GM12878 (cell line): ENCODE results near the gene SFXN5. TPM values are rescaled to one million over a fixed set of nuclear protein-coding genes. Genes with fewer than 3 reads are reported as not detected.

Experiments
- ATAC-seq: fragments of 200-7000 bp; cut with Tn5 transposase; 3 replicates; pipeline ENCODE4 v1.9.1; 2020; ENCODE audit warnings: mild to moderate bottlenecking, moderate library complexity
- BruUV-seq: library from RNA; stranded (reverse); fragments of 400-500 nt; replicated peaks from 2 replicates; lab custom pipeline; 2021; lab: Mats Ljungman, UMichigan
- CTCF ChIA-PET: fragments of 300-600 bp; sonication (Branson Sonifier 250); formaldehyde crosslinking; extraction: SDS; loops from one replicate; lab custom pipeline; 2021; ENCODE audit warnings: inconsistent platforms; lab: Yijun Ruan, JAX
- POLR2A ChIA-PET: fragments of 350-600 bp; formaldehyde crosslinking; extraction: SDS; loops from one replicate; lab custom pipeline; 2021; ENCODE audit warnings: inconsistent platforms; lab: Charles Lee
- RAD21 ChIA-PET: fragments of 300-600 bp; sonication (Branson Sonifier 250); formaldehyde crosslinking; loops from one replicate; lab custom pipeline; 2023; ENCODE audit warnings: antibody characterized with exemption; ENCODE audit not compliant: unreplicated experiment; lab: Charles Lee
- SMC1A ChIA-PET: fragments of 300-600 bp; sonication (Branson Sonifier 250); formaldehyde crosslinking; loops from one replicate; lab custom pipeline; 2023; ENCODE audit not compliant: unreplicated experiment, uncharacterized antibody; lab: Charles Lee
- DNase-seq: peaks from one replicate; pipeline ENCODE4 v3.0.0-alpha.2; 2011; ENCODE audit warnings: low read depth, low spot score
- FAIRE-seq: peaks from 3 replicates; lab custom pipeline; 2011; peaks lifted over from hg19 to GRCh38; lab: Jason Lieb, UNC
- H2AFZ ChIP-seq: 2 replicates; pipeline ENCODE4 v1.6.0; 2011; ENCODE audit warnings: low read depth, low read length, control low read depth; ENCODE audit not compliant: control insufficient read depth
- H3K27ac ChIP-seq: 2 replicates; pipeline ENCODE4 v1.5.1; 2011; ENCODE audit warnings: control low read depth; ENCODE audit not compliant: control insufficient read depth, insufficient read depth
- H3K27me3 ChIP-seq, 2 experiments: replicated peaks in 1 of 2; 2 replicates each; pipeline versions ENCODE4 v1.6.0 to v1.6.1; 2011; ENCODE audit warnings: low read length in 1 of 2; ENCODE audit not compliant: control insufficient read depth in 2 of 2, insufficient read depth in 2 of 2
- H3K36me3 ChIP-seq, 2 experiments: 2 replicates each; pipeline ENCODE4 v1.5.1; 2011; ENCODE audit warnings: low read length in 1 of 2; ENCODE audit not compliant: control insufficient read depth in 2 of 2, insufficient read depth in 2 of 2
- H3K4me1 ChIP-seq: 2 replicates; pipeline ENCODE4 v1.6.1; 2011; ENCODE audit warnings: mild to moderate bottlenecking, low read length, moderate library complexity, mixed read lengths; ENCODE audit not compliant: control insufficient read depth, insufficient read depth
- H3K4me2 ChIP-seq: 2 replicates; pipeline ENCODE4 v1.6.0; 2011; ENCODE audit warnings: control low read depth; ENCODE audit not compliant: control insufficient read depth, insufficient read depth
- H3K4me3 ChIP-seq: fragments of 200-600 bp; sonication (generic); 2 replicates; pipeline ENCODE4 v1.5.1; 2016
- H3K79me2 ChIP-seq: 2 replicates; pipeline ENCODE4 v1.6.0; 2011; ENCODE audit warnings: low read length; ENCODE audit not compliant: control insufficient read depth, insufficient read depth
- H3K9ac ChIP-seq: 2 replicates; pipeline ENCODE4 v1.8.0; 2011; ENCODE audit warnings: low read length, control low read depth, mixed read lengths; ENCODE audit not compliant: control insufficient read depth, insufficient read depth
- H3K9me3 ChIP-seq: replicated peaks from 3 replicates; pipeline ENCODE4 v1.5.1; 2011; ENCODE audit warnings: mild to moderate bottlenecking, low read length; ENCODE audit not compliant: control insufficient read depth, insufficient read depth
- H4K20me1 ChIP-seq: 2 replicates; pipeline ENCODE4 v1.6.0; 2011; ENCODE audit not compliant: control insufficient read depth, insufficient read depth
- HCFC1 ChIP-seq: fragments of 150-350 bp; IDR thresholded peaks from 2 replicates; pipeline ENCODE4 v1.6.1; 2014; ENCODE audit warnings: low read length
- MLLT1 ChIP-seq: fragments of 450-650 bp; IDR thresholded peaks from 2 replicates; pipeline ENCODE4 v1.6.1; 2016; ENCODE audit warnings: mild to moderate bottlenecking
- RELA ChIP-seq: fragments of 450-650 bp; IDR thresholded peaks from 2 replicates; pipeline ENCODE4 v1.8.0; 2014; ENCODE audit warnings: borderline replicate concordance; ENCODE audit not compliant: partially characterized antibody
- RELB ChIP-seq: fragments of 450-650 bp; IDR thresholded peaks from 2 replicates; pipeline ENCODE4 v1.6.1; 2017; ENCODE audit warnings: low read depth, mild to moderate bottlenecking, moderate library complexity
- SMAD5 ChIP-seq: IDR thresholded peaks from 2 replicates; pipeline ENCODE4 v1.6.1; 2016; ENCODE audit warnings: antibody characterized with exemption, low read depth
- SRF ChIP-seq, 2 experiments: IDR thresholded peaks; 2 replicates each; pipeline ENCODE4 v1.6.1; 2011; ENCODE audit warnings: low read depth in 2 of 2, low read length in 2 of 2, mild to moderate bottlenecking in 1 of 2, moderate library complexity in 1 of 2
- USF2 ChIP-seq: IDR thresholded peaks from 2 replicates; pipeline ENCODE4 v1.6.1; 2011; ENCODE audit warnings: low read depth, low read length, improper control_type of control experiment, borderline replicate concordance
- WGBS: methylation state at CpG from one replicate; pipeline ENCODE4 v1.1.6; 2016; ENCODE audit warnings: low lambda C conversion rate; ENCODE audit not compliant: insufficient replicate concordance, insufficient coverage; ENCODE audit errors: missing lambda C conversion rate; 5-methylcytosine and 5-hydroxymethylcytosine counted together
- in situ Hi-C: fragments of 300-500 bp; cut with MboI; formaldehyde crosslinking; loops from 9 replicates; pipeline ENCODE4 v1.14.3; 2018; ENCODE audit warnings: mixed read lengths
- intact Hi-C: fragments of 100-400 bp; cut with micrococcal nuclease; formaldehyde crosslinking; loops from one replicate; pipeline ENCODE4 v1.14.2; 2022; ENCODE audit not compliant: unreplicated experiment
- polyA plus RNA-seq, 11 experiments: library from polyadenylated mRNA; depleted of rRNA in 4 of 11; unstranded in 6 of 11; stranded (reverse) in 5 of 11; fragments of >200 nt; fragmentation: Nextera tagmentation in 4 of 11; fragmentation: Illumina TruSeq in 1 of 11; extraction: Ambion mirVana in 4 of 11; extraction: Trizol in 1 of 11; gene quantifications; 1 replicate in 1 of 11; 2 replicates in 10 of 11; pipeline versions ENCODE4 v1.2.1 to v1.2.3, GENCODE V29; 2011 to 2016; ENCODE audit warnings: inconsistent platforms in 2 of 11, missing spikeins in 2 of 11, low read depth in 1 of 11
- total RNA-seq, 4 experiments: library from RNA; depleted of rRNA in 3 of 4; stranded (reverse); fragments of >200 nt in 3 of 4; fragmentation: Illumina TruSeq in 1 of 4; extraction: Trizol in 1 of 4; gene quantifications; 2 replicates each; pipeline versions ENCODE4 v1.2.1 to v1.2.3, GENCODE V29; 2013 to 2021
- TF ChIP-seq, protein P1 (sequence below): IDR thresholded peaks from 2 replicates; pipeline ENCODE4 v1.6.1; 2012; ENCODE audit warnings: mild to moderate bottlenecking, low read depth, low read length
- TF ChIP-seq, protein P2 (sequence below): IDR thresholded peaks from 2 replicates; pipeline ENCODE4 v1.6.1; 2012; ENCODE audit warnings: low read depth, low read length, improper control_type of control experiment
- TF ChIP-seq, protein P3 (sequence below): fragments of 450-650 bp; IDR thresholded peaks from 2 replicates; pipeline ENCODE4 v1.6.1; 2017; ENCODE audit warnings: borderline replicate concordance

The SFXN5 gene
- total and polyA plus RNA-seq, 10 of the 15 experiments (the other 5 are each of a cell fraction or from before 2014, with no cell fraction given), result 3.3 to 15.9 (median 11.2) TPM

- Histone ChIP-seq H3K36me3 (no peaks in the 10 kb centered on the region), H3K27ac (no peak overlapping the region), H3K4me2 (no peak overlapping the region), H3K4me1 (no peaks in the 10 kb centered on the region), H3K9me3 (no peaks in the 10 kb centered on the region), H3K9ac (no peak overlapping the region), H2AFZ (no peak overlapping the region), H3K4me3 (no peak overlapping the region), H3K27me3 (no peaks in the 10 kb centered on the region), H4K20me1 (no peaks in the 10 kb centered on the region), H3K79me2 (no peaks in the 10 kb centered on the region)
- ChIA-PET CTCF (interaction anchor here (1.0 to 1.7 kb wide), 5 partner anchors 13 to 56 kb away, joined by 4 to 6 read pairs (median 5); no protein-coding TSS in a partner anchor), POLR2A (no interaction called here), SMC1A (interaction anchor here (0.9 kb wide), 1 partner anchor 22 kb away, joined by 3 read pairs; no protein-coding TSS in a partner anchor), RAD21 (interaction anchor here (1.2 kb wide), 1 partner anchor 54 kb away, joined by 4 read pairs; no protein-coding TSS in a partner anchor)
- TF ChIP-seq, protein P1, sequence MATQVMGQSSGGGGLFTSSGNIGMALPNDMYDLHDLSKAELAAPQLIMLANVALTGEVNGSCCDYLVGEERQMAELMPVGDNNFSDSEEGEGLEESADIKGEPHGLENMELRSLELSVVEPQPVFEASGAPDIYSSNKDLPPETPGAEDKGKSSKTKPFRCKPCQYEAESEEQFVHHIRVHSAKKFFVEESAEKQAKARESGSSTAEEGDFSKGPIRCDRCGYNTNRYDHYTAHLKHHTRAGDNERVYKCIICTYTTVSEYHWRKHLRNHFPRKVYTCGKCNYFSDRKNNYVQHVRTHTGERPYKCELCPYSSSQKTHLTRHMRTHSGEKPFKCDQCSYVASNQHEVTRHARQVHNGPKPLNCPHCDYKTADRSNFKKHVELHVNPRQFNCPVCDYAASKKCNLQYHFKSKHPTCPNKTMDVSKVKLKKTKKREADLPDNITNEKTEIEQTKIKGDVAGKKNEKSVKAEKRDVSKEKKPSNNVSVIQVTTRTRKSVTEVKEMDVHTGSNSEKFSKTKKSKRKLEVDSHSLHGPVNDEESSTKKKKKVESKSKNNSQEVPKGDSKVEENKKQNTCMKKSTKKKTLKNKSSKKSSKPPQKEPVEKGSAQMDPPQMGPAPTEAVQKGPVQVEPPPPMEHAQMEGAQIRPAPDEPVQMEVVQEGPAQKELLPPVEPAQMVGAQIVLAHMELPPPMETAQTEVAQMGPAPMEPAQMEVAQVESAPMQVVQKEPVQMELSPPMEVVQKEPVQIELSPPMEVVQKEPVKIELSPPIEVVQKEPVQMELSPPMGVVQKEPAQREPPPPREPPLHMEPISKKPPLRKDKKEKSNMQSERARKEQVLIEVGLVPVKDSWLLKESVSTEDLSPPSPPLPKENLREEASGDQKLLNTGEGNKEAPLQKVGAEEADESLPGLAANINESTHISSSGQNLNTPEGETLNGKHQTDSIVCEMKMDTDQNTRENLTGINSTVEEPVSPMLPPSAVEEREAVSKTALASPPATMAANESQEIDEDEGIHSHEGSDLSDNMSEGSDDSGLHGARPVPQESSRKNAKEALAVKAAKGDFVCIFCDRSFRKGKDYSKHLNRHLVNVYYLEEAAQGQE, result no peak
- TF ChIP-seq MLLT1, result no peak
- TF ChIP-seq USF2, result no peak
- TF ChIP-seq RELA, result no peak
- TF ChIP-seq HCFC1, result no peak
- no peak for TF ChIP-seq SRF (IDR thresholded peaks at IDR 0.05; ENCODE audit: low read depth in 2 of 2, low read length in 2 of 2)
- TF ChIP-seq, protein P2, sequence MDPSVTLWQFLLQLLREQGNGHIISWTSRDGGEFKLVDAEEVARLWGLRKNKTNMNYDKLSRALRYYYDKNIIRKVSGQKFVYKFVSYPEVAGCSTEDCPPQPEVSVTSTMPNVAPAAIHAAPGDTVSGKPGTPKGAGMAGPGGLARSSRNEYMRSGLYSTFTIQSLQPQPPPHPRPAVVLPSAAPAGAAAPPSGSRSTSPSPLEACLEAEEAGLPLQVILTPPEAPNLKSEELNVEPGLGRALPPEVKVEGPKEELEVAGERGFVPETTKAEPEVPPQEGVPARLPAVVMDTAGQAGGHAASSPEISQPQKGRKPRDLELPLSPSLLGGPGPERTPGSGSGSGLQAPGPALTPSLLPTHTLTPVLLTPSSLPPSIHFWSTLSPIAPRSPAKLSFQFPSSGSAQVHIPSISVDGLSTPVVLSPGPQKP, result no peak
- TF ChIP-seq SMAD5, result no peak
- no peak for TF ChIP-seq RELB
- TF ChIP-seq, protein P3, sequence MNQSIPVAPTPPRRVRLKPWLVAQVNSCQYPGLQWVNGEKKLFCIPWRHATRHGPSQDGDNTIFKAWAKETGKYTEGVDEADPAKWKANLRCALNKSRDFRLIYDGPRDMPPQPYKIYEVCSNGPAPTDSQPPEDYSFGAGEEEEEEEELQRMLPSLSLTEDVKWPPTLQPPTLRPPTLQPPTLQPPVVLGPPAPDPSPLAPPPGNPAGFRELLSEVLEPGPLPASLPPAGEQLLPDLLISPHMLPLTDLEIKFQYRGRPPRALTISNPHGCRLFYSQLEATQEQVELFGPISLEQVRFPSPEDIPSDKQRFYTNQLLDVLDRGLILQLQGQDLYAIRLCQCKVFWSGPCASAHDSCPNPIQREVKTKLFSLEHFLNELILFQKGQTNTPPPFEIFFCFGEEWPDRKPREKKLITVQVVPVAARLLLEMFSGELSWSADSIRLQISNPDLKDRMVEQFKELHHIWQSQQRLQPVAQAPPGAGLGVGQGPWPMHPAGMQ, result no peak
- ATAC-seq, result no peak
- BruUV-seq, result no TSS peak
- no peak for DNase-seq
- WGBS, result 39% methylated on average over 10 of the region's 10 CpGs
- no peak for FAIRE-seq
- in situ Hi-C loops, result no loop called here
- intact Hi-C loops, result no loop called here
Measured at GRCh38 chr2:72947952-72948830, 123.3 kb downstream of the SFXN5 start.
